Measurements from ENCODE around the gene MB21D2.

DNA sequence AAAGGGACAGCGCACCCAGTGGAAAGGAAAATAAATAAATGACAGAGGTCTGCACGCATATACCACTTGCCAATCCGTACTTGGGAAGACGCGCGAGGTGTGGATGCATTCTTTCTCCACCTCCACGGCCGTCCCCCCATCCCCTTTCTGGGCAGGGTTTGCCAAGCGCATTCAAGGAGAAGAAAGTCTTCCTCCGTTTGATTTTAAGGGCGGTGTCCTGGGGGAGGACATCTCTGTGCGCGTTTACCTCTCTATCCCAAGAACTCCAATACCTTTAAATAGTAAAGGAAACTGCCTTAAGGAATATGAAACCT is 576 bp upstream of the MB21D2 start:
- TF ChIP-seq, protein P1, sequence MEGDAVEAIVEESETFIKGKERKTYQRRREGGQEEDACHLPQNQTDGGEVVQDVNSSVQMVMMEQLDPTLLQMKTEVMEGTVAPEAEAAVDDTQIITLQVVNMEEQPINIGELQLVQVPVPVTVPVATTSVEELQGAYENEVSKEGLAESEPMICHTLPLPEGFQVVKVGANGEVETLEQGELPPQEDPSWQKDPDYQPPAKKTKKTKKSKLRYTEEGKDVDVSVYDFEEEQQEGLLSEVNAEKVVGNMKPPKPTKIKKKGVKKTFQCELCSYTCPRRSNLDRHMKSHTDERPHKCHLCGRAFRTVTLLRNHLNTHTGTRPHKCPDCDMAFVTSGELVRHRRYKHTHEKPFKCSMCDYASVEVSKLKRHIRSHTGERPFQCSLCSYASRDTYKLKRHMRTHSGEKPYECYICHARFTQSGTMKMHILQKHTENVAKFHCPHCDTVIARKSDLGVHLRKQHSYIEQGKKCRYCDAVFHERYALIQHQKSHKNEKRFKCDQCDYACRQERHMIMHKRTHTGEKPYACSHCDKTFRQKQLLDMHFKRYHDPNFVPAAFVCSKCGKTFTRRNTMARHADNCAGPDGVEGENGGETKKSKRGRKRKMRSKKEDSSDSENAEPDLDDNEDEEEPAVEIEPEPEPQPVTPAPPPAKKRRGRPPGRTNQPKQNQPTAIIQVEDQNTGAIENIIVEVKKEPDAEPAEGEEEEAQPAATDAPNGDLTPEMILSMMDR (IDR thresholded peaks at IDR 0.05), result peak in 2 of 6 experiments; percentile 10 to 11
- peak in 1 of 2 donors; percentile 4 for TF ChIP-seq POLR2AphosphoS5 (IDR thresholded peaks at IDR 0.05)

Measured in upper lobe of left lung (tissue), 4 donors.